ENCODE measurements around the gene SLC8A1. TPM values are rescaled to one million over a fixed set of nuclear protein-coding genes. Genes with fewer than 3 reads are reported as not detected.

SLC8A1 gene
- total RNA-seq, 4 donors from 2014 or later: 2.2 to 45.0 (median 9.6) TPM

DNA sequence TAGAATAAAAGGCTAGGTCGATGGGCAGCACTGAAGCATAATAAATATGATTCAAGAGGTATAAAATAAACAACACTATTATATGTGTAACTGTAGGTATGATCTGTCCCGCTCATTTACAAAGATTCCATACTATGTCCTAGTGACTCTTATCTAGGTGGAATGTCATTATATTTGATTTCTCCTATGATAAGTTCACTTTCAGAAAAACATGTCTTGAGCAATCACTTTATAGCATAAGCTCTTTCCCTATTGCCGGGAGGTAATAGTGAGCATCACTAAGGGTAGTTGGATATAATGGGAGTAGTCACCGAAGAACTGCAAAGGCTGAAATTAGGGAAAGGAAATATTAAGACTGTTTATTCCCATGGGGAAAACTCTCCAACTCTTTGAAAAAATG is 342.5 kb downstream of the SLC8A1 start:
- intact Hi-C loops (cut with DNase I): no loop called here
- Histone ChIP-seq H3K4me3 (no peak overlapping the region), H3K27ac (no peak overlapping the region), H3K9me3 (no peaks in the 10 kb centered on the region), H3K36me3 (no peaks in the 10 kb centered on the region), H3K4me1 (peaks cover 0 to 33% (median 8%) of the 10 kb centered on the region in 3 donors), H3K27me3 (no peaks in the 10 kb centered on the region)
- 79 to 82% methylated on average over 4 of the region's 4 CpGs for WGBS, 2 donors
- TF ChIP-seq, protein P1, sequence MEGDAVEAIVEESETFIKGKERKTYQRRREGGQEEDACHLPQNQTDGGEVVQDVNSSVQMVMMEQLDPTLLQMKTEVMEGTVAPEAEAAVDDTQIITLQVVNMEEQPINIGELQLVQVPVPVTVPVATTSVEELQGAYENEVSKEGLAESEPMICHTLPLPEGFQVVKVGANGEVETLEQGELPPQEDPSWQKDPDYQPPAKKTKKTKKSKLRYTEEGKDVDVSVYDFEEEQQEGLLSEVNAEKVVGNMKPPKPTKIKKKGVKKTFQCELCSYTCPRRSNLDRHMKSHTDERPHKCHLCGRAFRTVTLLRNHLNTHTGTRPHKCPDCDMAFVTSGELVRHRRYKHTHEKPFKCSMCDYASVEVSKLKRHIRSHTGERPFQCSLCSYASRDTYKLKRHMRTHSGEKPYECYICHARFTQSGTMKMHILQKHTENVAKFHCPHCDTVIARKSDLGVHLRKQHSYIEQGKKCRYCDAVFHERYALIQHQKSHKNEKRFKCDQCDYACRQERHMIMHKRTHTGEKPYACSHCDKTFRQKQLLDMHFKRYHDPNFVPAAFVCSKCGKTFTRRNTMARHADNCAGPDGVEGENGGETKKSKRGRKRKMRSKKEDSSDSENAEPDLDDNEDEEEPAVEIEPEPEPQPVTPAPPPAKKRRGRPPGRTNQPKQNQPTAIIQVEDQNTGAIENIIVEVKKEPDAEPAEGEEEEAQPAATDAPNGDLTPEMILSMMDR (IDR thresholded peaks at IDR 0.05): no peak
- no peak for TF ChIP-seq POLR2A (IDR thresholded peaks at IDR 0.05)
- no peak for DNase-seq

DNA sequence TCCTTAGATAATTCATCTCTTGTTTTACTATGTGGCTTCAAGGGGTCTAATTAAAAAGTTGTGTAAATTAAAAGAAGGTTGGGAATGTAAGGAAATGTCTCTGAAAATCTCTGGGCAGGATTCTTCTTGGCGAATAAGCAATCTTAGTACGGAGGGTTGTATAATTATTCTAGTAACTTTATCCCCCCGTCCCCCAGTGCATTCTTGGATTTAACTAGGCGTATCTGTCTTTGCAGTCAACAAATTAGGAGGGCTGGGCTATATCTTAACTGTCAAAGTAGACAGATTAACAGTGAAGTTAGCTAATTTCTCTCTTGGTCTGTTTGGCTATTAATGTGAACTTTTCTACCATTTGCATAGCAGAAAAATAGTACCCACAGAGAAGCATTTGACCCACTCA is 343.0 kb downstream of the SLC8A1 start:
- no peak for TF ChIP-seq POLR2A (IDR thresholded peaks at IDR 0.05)
- TF ChIP-seq, protein P1 (IDR thresholded peaks at IDR 0.05): no peak
- 69 to 80% methylated on average over 4 of the region's 4 CpGs for WGBS, 2 donors
- Histone ChIP-seq H3K9me3 (no peaks in the 10 kb centered on the region), H3K4me3 (no peak overlapping the region), H3K27ac (no peak overlapping the region), H3K36me3 (no peaks in the 10 kb centered on the region), H3K4me1 (peaks cover 0 to 33% (median 8%) of the 10 kb centered on the region in 3 donors), H3K27me3 (no peaks in the 10 kb centered on the region)
- DNase-seq: no peak
- intact Hi-C loops (cut with DNase I): no loop called here

DNA sequence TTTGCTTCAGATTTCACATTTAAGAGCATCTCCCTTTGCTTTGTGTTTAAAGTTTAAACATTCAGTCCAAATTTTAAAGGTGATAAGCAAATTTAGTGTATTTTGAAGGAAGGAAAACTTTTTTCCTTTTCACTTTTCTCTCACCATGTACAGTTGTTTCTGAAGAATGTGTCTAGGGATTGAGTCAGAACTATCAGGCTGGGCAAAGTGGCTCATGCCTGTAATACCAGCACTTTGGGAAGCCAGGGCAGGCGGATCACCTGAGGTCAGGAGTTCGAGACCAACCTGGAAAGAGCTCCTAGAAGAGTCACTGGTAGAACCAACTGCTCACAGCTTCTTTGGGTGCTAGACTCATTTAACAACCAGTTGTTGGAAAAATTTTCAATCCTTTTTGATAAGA is 345.8 kb downstream of the SLC8A1 start:
- no peak for DNase-seq
- H3K27me3 ChIP-seq: no peaks in the 10 kb centered on the region
- H3K4me3 ChIP-seq: no peak overlapping the region
- peak overlapping the region in 3 of 4 donors; percentile 10 to 49 (median 40) for H3K27ac ChIP-seq
- H3K9me3 ChIP-seq: no peaks in the 10 kb centered on the region
- peaks cover 0 to 37% (median 14%) of the 10 kb centered on the region in 3 donors for H3K4me1 ChIP-seq
- TF ChIP-seq, protein P1 (IDR thresholded peaks at IDR 0.05): no peak
- no peak for TF ChIP-seq POLR2A (IDR thresholded peaks at IDR 0.05)
- no peaks in the 10 kb centered on the region for H3K36me3 ChIP-seq
- WGBS, 2 donors: 57 to 66% methylated on average over 2 of the region's 2 CpGs
- intact Hi-C loops (cut with DNase I): no loop called here

DNA sequence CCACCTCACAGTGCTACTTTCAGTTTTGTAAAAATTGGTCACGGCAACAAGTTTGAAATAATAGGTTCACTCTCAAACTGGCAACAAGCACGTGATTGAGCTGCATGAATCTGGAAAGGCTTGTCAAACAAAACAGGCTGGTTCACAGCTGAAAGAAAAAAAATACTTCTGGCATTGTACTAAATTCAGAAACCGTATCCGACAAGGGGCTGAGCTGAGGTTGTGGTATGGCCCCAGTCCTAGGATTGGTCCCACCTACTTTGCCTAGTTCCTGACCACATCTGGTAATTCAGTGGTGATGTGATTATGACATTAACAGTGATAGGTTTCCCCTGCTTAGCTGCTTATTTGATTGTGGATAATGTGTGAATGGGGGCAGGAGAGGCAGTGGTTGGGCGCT is 346.3 kb downstream of the SLC8A1 start:
- intact Hi-C loops (cut with DNase I): no loop called here
- Histone ChIP-seq H3K9me3 (no peaks in the 10 kb centered on the region), H3K4me1 (peaks cover 0 to 37% (median 14%) of the 10 kb centered on the region in 3 donors), H3K27me3 (no peaks in the 10 kb centered on the region), H3K27ac (peak overlapping the region in 3 of 4 donors; percentile 10 to 49 (median 40)), H3K36me3 (no peaks in the 10 kb centered on the region), H3K4me3 (peak overlapping the region in 1 of 4 donors; percentile 27)
- WGBS, 2 donors: 30 to 51% methylated on average over 5 of the region's 5 CpGs
- no peak for DNase-seq
- TF ChIP-seq, protein P1 (IDR thresholded peaks at IDR 0.05): no peak

DNA sequence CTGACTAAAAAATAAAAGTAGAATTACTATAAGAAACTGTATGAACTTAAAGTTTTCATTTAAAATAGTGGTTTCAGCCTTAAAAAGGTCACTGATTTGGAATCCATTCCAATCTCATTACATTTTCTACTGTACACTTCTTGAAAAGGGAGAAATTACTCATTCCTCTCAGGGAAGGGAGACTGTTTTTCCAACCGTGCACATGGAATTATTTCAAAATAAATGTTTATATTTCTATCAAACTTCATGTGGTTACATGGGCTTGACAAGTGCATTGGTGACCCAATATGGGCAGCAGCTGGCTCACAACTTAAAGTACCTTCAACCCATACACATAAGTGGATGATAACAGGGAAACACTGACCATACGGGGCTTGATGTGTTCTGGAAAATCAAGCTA is 348.3 kb downstream of the SLC8A1 start:
- intact Hi-C loops (cut with DNase I): no loop called here
- peak overlapping the region in 2 of 4 donors; percentile 17 to 34 for H3K27ac ChIP-seq
- H3K27me3 ChIP-seq: no peaks in the 10 kb centered on the region
- H3K4me3 ChIP-seq: no peak overlapping the region
- peaks cover 0 to 37% (median 14%) of the 10 kb centered on the region in 3 donors for H3K4me1 ChIP-seq
- no peaks in the 10 kb centered on the region for H3K9me3 ChIP-seq
- DNase-seq: no peak
- 61 to 78% methylated on average over 2 of the region's 2 CpGs for WGBS, 2 donors
- H3K36me3 ChIP-seq: no peaks in the 10 kb centered on the region
- TF ChIP-seq POLR2A (IDR thresholded peaks at IDR 0.05): no peak
- TF ChIP-seq, protein P1 (IDR thresholded peaks at IDR 0.05): no peak
